GM18519 (cell line): Measurements from ENCODE around the gene CIC.

Source experiments
- ATAC-seq: cut with Tn5 transposase; IDR thresholded peaks from one replicate; pipeline ENCODE4 v1.9.1; 2021; ENCODE audit warnings: mild to moderate bottlenecking, moderate library complexity; ENCODE audit not compliant: unreplicated experiment, low FRiP score

The CIC gene

GRCh38 chr19:42274065-42274682, 5.1 kb downstream of the CIC start:
- ATAC-seq, result no peak

GRCh38 chr19:42275103-42275502, 6.1 kb downstream of the CIC start:
- ATAC-seq, result no peak

- ATAC-seq, result no peak
These were observed 6.5 kb downstream of the CIC start for GRCh38 chr19:42275517-42275916.

- no peak for ATAC-seq
These were observed 7.2 kb downstream of the CIC start for GRCh38 chr19:42276284-42276683.

GRCh38 chr19:42276821-42277220, 7.8 kb downstream of the CIC start:
- ATAC-seq, result no peak

GRCh38 chr19:42277821-42278451, 8.9 kb downstream of the CIC start:
- no peak for ATAC-seq

- ATAC-seq, result no peak
These were observed 9.6 kb downstream of the CIC start for GRCh38 chr19:42278452-42279154.

GRCh38 chr19:42279155-42279901, 10.3 kb downstream of the CIC start:
- no peak for ATAC-seq

GRCh38 chr19:42279902-42280814, 11.1 kb downstream of the CIC start:
- ATAC-seq, result no peak

- ATAC-seq, result no peak
These were observed 11.7 kb downstream of the CIC start for GRCh38 chr19:42280815-42281145.

- no peak for ATAC-seq
These were observed 12.2 kb downstream of the CIC start for GRCh38 chr19:42281146-42281826.

- ATAC-seq, result no peak
These were observed 13.0 kb downstream of the CIC start for GRCh38 chr19:42281827-42282762.

- no peak for ATAC-seq
These were observed 13.8 kb downstream of the CIC start for GRCh38 chr19:42282819-42283187.

- ATAC-seq, result peak; percentile 32
These were observed 14.4 kb downstream of the CIC start for GRCh38 chr19:42283188-42284065.

GRCh38 chr19:42284066-42284501, 15.0 kb downstream of the CIC start:
- ATAC-seq, result peak; percentile 16

- ATAC-seq, result peak; percentile 4
These were observed 15.7 kb downstream of the CIC start for GRCh38 chr19:42284591-42285341.

- ATAC-seq, result no peak
These were observed 16.5 kb downstream of the CIC start for GRCh38 chr19:42285541-42285941.
